Keratinocyte (primary cell): Measurements from ENCODE around the gene TPGS1.

Experiments
- CTCF ChIP-seq, 3 experiments: IDR thresholded peaks in 1 of 3; conservative IDR thresholded peaks in 1 of 3; optimal IDR thresholded peaks in 1 of 3; 2 replicates in 2 of 3; 3 replicates in 1 of 3; pipeline versions ENCODE3 to v1.5.1; 2011; ENCODE audit warnings: low read length in 3 of 3, mild to moderate bottlenecking in 3 of 3, moderate library complexity in 2 of 3, control low read depth in 1 of 3, inconsistent platforms in 1 of 3; ENCODE audit not compliant: insufficient read depth in 2 of 3; ENCODE audit errors: extremely low read depth in 1 of 3
- EZH2 ChIP-seq: IDR thresholded peaks from one replicate; pipeline ENCODE4 v1.6.1; 2012; ENCODE audit warnings: inconsistent platforms, mild to moderate bottlenecking, low read length, moderate library complexity

GRCh38 chr19:485077-485476 lies 22.2 kb upstream of the TPGS1 start:
- TF ChIP-seq CTCF (optimal IDR thresholded peaks at IDR 0.05 in 1 of 3, IDR thresholded peaks at IDR 0.05 in 1 of 3, conservative IDR thresholded peaks at IDR 0.05 in 1 of 3; ENCODE audit: extremely low read depth in 1 of 3, insufficient read depth in 2 of 3, low read length in 3 of 3) (no peak), EZH2 (no peak)
